ENCODE results near the gene SCN8A.

SCN8A gene

GRCh38 chr12:51729331-51729730, 138.3 kb downstream of the SCN8A start:
- H3K9ac ChIP-seq: no peak overlapping the region
- no peak overlapping the region for H2AFZ ChIP-seq (ENCODE audit: low read depth)
- no peak overlapping the region for H3K4me2 ChIP-seq
- H3K27me3 ChIP-seq (ENCODE audit: insufficient read depth, low read depth): no peaks in the 10 kb centered on the region
- no peak for TF ChIP-seq CTCF (conservative IDR thresholded peaks at IDR 0.05; ENCODE audit: low read depth, low read length)
- no peak overlapping the region for H3K27ac ChIP-seq
- H3K4me3 ChIP-seq (IDR thresholded peaks at IDR 0.05; ENCODE audit: insufficient read depth, low read depth, low read length): no peak overlapping the region
- H3K79me2 ChIP-seq (ENCODE audit: insufficient read depth, low read depth): no peaks in the 10 kb centered on the region
- H4K20me1 ChIP-seq (ENCODE audit: insufficient read depth): no peaks in the 10 kb centered on the region
- no peaks in the 10 kb centered on the region for H3K4me1 ChIP-seq (ENCODE audit: low read depth, poor library complexity, severe bottlenecking)
- no peaks in the 10 kb centered on the region for H3K36me3 ChIP-seq (ENCODE audit: insufficient read depth)

DNA sequence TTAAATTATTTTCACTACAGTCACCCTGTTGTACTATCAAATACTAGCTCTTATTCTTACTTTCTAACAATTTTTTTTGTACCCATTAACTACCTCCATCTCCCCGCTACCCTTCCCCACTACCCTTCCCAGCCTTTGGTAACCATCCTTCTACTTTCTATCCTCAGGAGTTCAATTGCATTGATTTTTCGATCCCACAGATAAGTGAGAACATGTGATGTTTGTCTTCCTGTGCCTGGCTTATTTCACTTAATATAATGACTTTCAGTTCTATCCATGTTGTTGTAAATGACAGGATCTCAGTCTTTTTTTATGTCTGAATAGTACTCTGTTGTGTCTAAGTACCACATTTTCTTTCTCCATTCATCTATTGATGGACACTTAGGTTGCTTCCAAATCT, 139.7 kb downstream of the SCN8A start:
- H3K9ac ChIP-seq: no peak overlapping the region
- no peaks in the 10 kb centered on the region for H3K4me1 ChIP-seq (ENCODE audit: low read depth, poor library complexity, severe bottlenecking)
- H3K79me2 ChIP-seq (ENCODE audit: insufficient read depth, low read depth): no peaks in the 10 kb centered on the region
- H3K27ac ChIP-seq: no peak overlapping the region
- H3K4me2 ChIP-seq: no peak overlapping the region
- H3K27me3 ChIP-seq (ENCODE audit: insufficient read depth, low read depth): no peaks in the 10 kb centered on the region
- H2AFZ ChIP-seq (ENCODE audit: low read depth): no peak overlapping the region
- TF ChIP-seq CTCF (conservative IDR thresholded peaks at IDR 0.05; ENCODE audit: low read depth, low read length): no peak
- no peaks in the 10 kb centered on the region for H4K20me1 ChIP-seq (ENCODE audit: insufficient read depth)
- no peak overlapping the region for H3K4me3 ChIP-seq (IDR thresholded peaks at IDR 0.05; ENCODE audit: insufficient read depth, low read depth, low read length)
- no peaks in the 10 kb centered on the region for H3K36me3 ChIP-seq (ENCODE audit: insufficient read depth)

DNA sequence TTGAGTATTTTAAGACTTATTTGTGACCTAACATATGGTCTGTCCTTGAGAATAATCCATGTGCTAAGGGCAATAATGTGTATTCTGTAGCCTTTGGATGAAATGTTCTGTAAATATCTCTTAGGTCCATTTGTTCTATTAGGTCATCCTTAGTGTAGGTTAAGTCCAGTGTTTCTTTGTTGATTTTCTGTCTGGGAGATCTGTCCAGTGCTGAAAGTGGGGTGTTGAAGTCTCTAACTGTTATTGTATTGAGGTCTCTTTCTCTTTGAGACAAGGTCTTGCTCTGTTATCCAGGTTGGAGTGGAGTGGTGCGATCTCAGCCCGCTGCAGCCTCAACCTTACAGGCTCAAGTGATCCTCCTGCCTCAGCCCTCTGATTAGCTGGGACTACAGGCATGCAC, 149.5 kb downstream of the SCN8A start:
- no peaks in the 10 kb centered on the region for H3K4me1 ChIP-seq (ENCODE audit: low read depth, poor library complexity, severe bottlenecking)
- no peak overlapping the region for H3K9ac ChIP-seq
- no peaks in the 10 kb centered on the region for H4K20me1 ChIP-seq (ENCODE audit: insufficient read depth)
- no peak overlapping the region for H2AFZ ChIP-seq (ENCODE audit: low read depth)
- H3K79me2 ChIP-seq (ENCODE audit: insufficient read depth, low read depth): no peaks in the 10 kb centered on the region
- H3K36me3 ChIP-seq (ENCODE audit: insufficient read depth): no peaks in the 10 kb centered on the region
- TF ChIP-seq CTCF (conservative IDR thresholded peaks at IDR 0.05; ENCODE audit: low read depth, low read length): no peak
- H3K4me3 ChIP-seq (IDR thresholded peaks at IDR 0.05; ENCODE audit: insufficient read depth, low read depth, low read length): no peak overlapping the region
- no peak overlapping the region for H3K4me2 ChIP-seq
- H3K27me3 ChIP-seq (ENCODE audit: insufficient read depth, low read depth): no peaks in the 10 kb centered on the region
- no peak overlapping the region for H3K27ac ChIP-seq

DNA sequence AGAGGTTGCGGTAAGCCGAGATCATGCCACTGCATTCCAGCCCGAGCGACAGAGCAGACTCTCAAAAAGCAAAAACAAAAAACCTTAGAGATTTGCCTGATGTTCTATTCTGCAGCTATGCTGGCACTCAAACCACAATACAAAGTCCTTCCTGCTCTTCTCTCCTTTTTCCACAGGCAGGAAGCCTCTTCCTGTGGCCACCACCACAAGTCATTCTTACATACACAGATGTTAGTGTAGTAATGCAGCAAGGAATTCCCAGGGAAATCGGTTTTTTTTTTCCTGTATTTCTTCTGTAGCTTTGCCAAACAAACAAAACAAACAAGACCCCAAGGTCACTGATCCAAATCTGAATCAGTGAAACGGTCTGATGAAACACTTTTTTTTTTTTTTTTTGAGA, 153.2 kb downstream of the SCN8A start:
- Histone ChIP-seq H3K4me2 (no peak overlapping the region), H2AFZ (ENCODE audit: low read depth) (no peak overlapping the region), H3K4me3 (IDR thresholded peaks at IDR 0.05; ENCODE audit: insufficient read depth, low read depth, low read length) (no peak overlapping the region), H3K36me3 (ENCODE audit: insufficient read depth) (no peaks in the 10 kb centered on the region), H3K79me2 (ENCODE audit: insufficient read depth, low read depth) (no peaks in the 10 kb centered on the region), H4K20me1 (ENCODE audit: insufficient read depth) (no peaks in the 10 kb centered on the region), H3K4me1 (ENCODE audit: low read depth, poor library complexity, severe bottlenecking) (no peaks in the 10 kb centered on the region), H3K27me3 (ENCODE audit: insufficient read depth, low read depth) (no peaks in the 10 kb centered on the region), H3K9ac (no peak overlapping the region), H3K27ac (no peak overlapping the region)
- no peak for TF ChIP-seq CTCF (conservative IDR thresholded peaks at IDR 0.05; ENCODE audit: low read depth, low read length)

DNA sequence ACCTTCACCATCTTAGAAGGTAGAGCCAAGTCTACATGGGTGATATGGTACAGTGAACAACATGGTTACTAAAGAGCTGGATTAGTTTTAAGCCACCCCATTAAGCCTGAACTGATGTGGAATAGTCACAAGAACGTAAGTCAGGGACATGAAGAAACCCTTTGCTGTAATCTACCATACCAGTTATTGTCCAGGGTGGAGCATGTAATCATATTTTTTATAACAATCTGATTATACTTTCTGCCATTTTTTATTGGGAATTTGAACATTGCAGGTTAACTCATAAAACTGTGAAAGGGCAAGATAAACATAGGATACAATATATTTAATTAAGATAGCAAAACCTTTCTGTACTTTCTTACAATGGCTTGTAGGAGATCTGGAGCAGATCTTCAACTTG, 153.9 kb downstream of the SCN8A start:
- Histone ChIP-seq H3K27ac (no peak overlapping the region), H3K9ac (no peak overlapping the region), H4K20me1 (ENCODE audit: insufficient read depth) (no peaks in the 10 kb centered on the region), H2AFZ (ENCODE audit: low read depth) (no peak overlapping the region), H3K4me2 (no peak overlapping the region), H3K79me2 (ENCODE audit: insufficient read depth, low read depth) (no peaks in the 10 kb centered on the region), H3K27me3 (ENCODE audit: insufficient read depth, low read depth) (no peaks in the 10 kb centered on the region), H3K4me1 (ENCODE audit: low read depth, poor library complexity, severe bottlenecking) (no peaks in the 10 kb centered on the region), H3K36me3 (ENCODE audit: insufficient read depth) (no peaks in the 10 kb centered on the region), H3K4me3 (IDR thresholded peaks at IDR 0.05; ENCODE audit: insufficient read depth, low read depth, low read length) (no peak overlapping the region)
- TF ChIP-seq CTCF (conservative IDR thresholded peaks at IDR 0.05; ENCODE audit: low read depth, low read length): no peak
